COLO668 (cell line): Measurements from ENCODE around the gene RET.
A peak's percentile ranks its signal among the peaks of the same experiment; 100 is the strongest.
"Not testable (repeated sequence)": the region's sequence is repeated elsewhere in the genome, so short reads cannot be mapped to it uniquely, and the experiment has no call there.

Source experiments
- DNase-seq: peaks from one replicate; lab custom pipeline; 2025; ENCODE audit not compliant: unreplicated experiment; lab: John Stamatoyannopoulos, UW

Gene RET

GRCh38 chr10:43076311-43076875, 476 bp upstream of the RET start:
- DNase-seq = peak; percentile 40

- DNase-seq = peak; percentile 42
Observed at GRCh38 chr10:43077421-43078171, 727 bp downstream of the RET start.

GRCh38 chr10:43078175-43078985, 1.5 kb downstream of the RET start:
- peak; percentile 36 for DNase-seq

GRCh38 chr10:43078986-43079273, 2.1 kb downstream of the RET start:
- DNase-seq = peak; percentile 72

GRCh38 chr10:43079856-43080255, 3.0 kb downstream of the RET start:
- no peak for DNase-seq

- DNase-seq = peak; percentile 86
Observed at GRCh38 chr10:43082087-43082486, 5.2 kb downstream of the RET start.

GRCh38 chr10:43082746-43083145, 5.9 kb downstream of the RET start:
- peak; percentile 20 for DNase-seq

GRCh38 chr10:43083764-43084163, 6.9 kb downstream of the RET start:
- DNase-seq = no peak

- peak; percentile 1 for DNase-seq
Observed at GRCh38 chr10:43084812-43085211, 7.9 kb downstream of the RET start.

GRCh38 chr10:43086321-43086942, 9.6 kb downstream of the RET start:
- DNase-seq = no peak

GRCh38 chr10:43089519-43089918, 12.7 kb downstream of the RET start:
- peak; percentile 9 for DNase-seq

- peak; percentile 70 for DNase-seq
Observed at GRCh38 chr10:43090188-43090587, 13.3 kb downstream of the RET start.

- DNase-seq = peak; percentile 37
Observed at GRCh38 chr10:43090664-43091063, 13.8 kb downstream of the RET start.

GRCh38 chr10:43091846-43092245, 15.0 kb downstream of the RET start:
- DNase-seq = no peak

- DNase-seq = peak; percentile 76
Observed at GRCh38 chr10:43093423-43094076, 16.7 kb downstream of the RET start.

- DNase-seq = peak; percentile 52
Observed at GRCh38 chr10:43094085-43094484, 17.2 kb downstream of the RET start.

- DNase-seq = not testable (repeated sequence)
Observed at GRCh38 chr10:43099339-43099738, 22.5 kb downstream of the RET start.

- DNase-seq = no peak
Observed at GRCh38 chr10:43099928-43100327, 23.1 kb downstream of the RET start.

GRCh38 chr10:43100366-43100765, 23.5 kb downstream of the RET start:
- DNase-seq = no peak

- no peak for DNase-seq
Observed at GRCh38 chr10:43102063-43102828, 25.4 kb downstream of the RET start.
